Sigmoid colon (tissue), 7 donors: Measurements from ENCODE around the gene COMP. TPM values are rescaled to one million over a fixed set of nuclear protein-coding genes. Genes with fewer than 3 reads are reported as not detected.

ENCODE experiments used
- DNase-seq: peaks from one replicate; pipeline ENCODE4 v3.0.0-alpha.2; 2019
- H3K27ac ChIP-seq, 4 donors: fragments of 200-600 bp; sonication (generic); one replicate each; pipeline ENCODE4 v1.5.1; 2016 to 2019; ENCODE audit warnings: mild to moderate bottlenecking in 1 of 4
- H3K27me3 ChIP-seq, 3 donors: fragments of 200-600 bp; sonication (generic); one replicate each; pipeline ENCODE4 v1.5.1; 2019; ENCODE audit warnings: mild to moderate bottlenecking in 1 of 3
- H3K36me3 ChIP-seq, 4 donors: fragments of 200-600 bp; sonication (generic); one replicate each; pipeline ENCODE4 v1.5.1; 2016 to 2019
- H3K4me1 ChIP-seq, 4 donors: fragments of 200-600 bp; sonication (generic); one replicate each; pipeline ENCODE4 v1.5.1; 2017 to 2019
- H3K4me3 ChIP-seq, 4 donors: fragments of 200-600 bp; sonication (generic); one replicate each; pipeline ENCODE4 v1.5.1; 2017 to 2019; ENCODE audit warnings: mild to moderate bottlenecking in 2 of 4, moderate library complexity in 1 of 4
- H3K9me3 ChIP-seq, 4 donors: fragments of 200-600 bp in 3 of 4; sonication (generic) in 3 of 4; one replicate each; pipeline versions ENCODE4 v1.5.1 to v1.6.1; 2013 to 2019
- CTCF ChIP-seq, 4 experiments: fragments of 450-650 bp in 3 of 4; fragments of 200-600 bp in 1 of 4; IDR thresholded peaks; one replicate each; pipeline ENCODE4 v1.5.1; 2016 to 2019; ENCODE audit warnings: antibody characterized with exemption in 4 of 4, mild to moderate bottlenecking in 3 of 4, moderate library complexity in 2 of 4
- EP300 ChIP-seq, 4 donors: sonication (generic); formaldehyde crosslinking; IDR thresholded peaks; one replicate each; pipeline ENCODE4 v1.6.1; 2017; ENCODE audit warnings: antibody characterized with exemption in 4 of 4
- POLR2A ChIP-seq, 2 donors: fragments of 450-650 bp; IDR thresholded peaks; one replicate each; pipeline ENCODE4 v1.6.1; 2016; ENCODE audit warnings: antibody characterized with exemption in 2 of 2, mild to moderate bottlenecking in 2 of 2, moderate library complexity in 2 of 2
- POLR2AphosphoS5 ChIP-seq, 4 donors: sonication (generic); formaldehyde crosslinking; IDR thresholded peaks; one replicate each; pipeline ENCODE4 v1.6.1; 2017; ENCODE audit warnings: antibody characterized with exemption in 4 of 4
- WGBS, 2 donors: extraction: QIAGEN DNeasy Blood & Tissue Kit; methylation state at CpG; one replicate each; pipeline ENCODE4 v1.1.7; 2013; 5-methylcytosine and 5-hydroxymethylcytosine counted together
- intact Hi-C: fragments of 100-400 bp; cut with DNase I; formaldehyde crosslinking; loops from one replicate; pipeline ENCODE4 v1.15.1; 2023
- polyA plus RNA-seq, 3 donors: library from polyadenylated mRNA; stranded (reverse); fragments of 200-250 nt; gene quantifications; one replicate each; pipeline ENCODE4 v1.2.3, GENCODE V29; 2013
- total RNA-seq, 4 donors: library from RNA; depleted of rRNA; stranded (reverse); fragments of >200 nt; gene quantifications; one replicate each; pipeline ENCODE4 v1.1.0, GENCODE V29; 2016
- donor health status: healthy with polysubstance abuse.
- donor health status: Bipolar disorder and iron deficiency.
- donor health status: healthy.

Gene COMP
- total RNA-seq, result 1 to 10 TPM in 2 of 4 donors, under 1 TPM in 2; 0.54 to 6.9 (median 1.0) TPM
- under 1 TPM in 1 of 3 donors, not detected in 2; 0.22 TPM for polyA plus RNA-seq

GRCh38 chr19:18790566-18791314 is at the start of gene COMP:
TSS of gene COMP (minus strand) at chr19:18791305. CDS start at chr19:18791269, 36 bp downstream.
- intact Hi-C loops, result no loop called here

GRCh38 chr19:18840288-18841267 is 49.5 kb upstream of the COMP start:
- intact Hi-C loops, result loop anchor here (10.0 kb wide), 1 partner anchor 126 kb away; no protein-coding TSS in a partner anchor
- Histone ChIP-seq H3K36me3 (peaks cover 0 to 9% (median 2%) of the 10 kb centered on the region in 4 donors), H3K9me3 (no peaks in the 10 kb centered on the region), H3K27ac (no peak overlapping the region), H3K4me3 (no peak overlapping the region), H3K27me3 (no peaks in the 10 kb centered on the region), H3K4me1 (peaks cover 0 to 93% (median 61%) of the 10 kb centered on the region in 4 donors)
- no peak for DNase-seq
- WGBS, 2 donors, result 72 to 85% methylated on average over 26 of the region's 26 CpGs
- no peak for TF ChIP-seq CTCF (IDR thresholded peaks at IDR 0.05)

More at GRCh38 chr19:18790566-18791314, at the start of gene COMP:
- Histone ChIP-seq H3K4me3 (peak within 1 kb of the TSS in 3 of 4 donors; percentile 5 to 40 (median 32)), H3K4me1 (peaks cover 0 to 48% (median 43%) of the 10 kb centered on the region in 4 donors), H3K27me3 (peaks cover 52 to 99% (median 78%) of the 10 kb centered on the region in 3 donors), H3K27ac (no peak within 1 kb of the TSS), H3K36me3 (no peaks in the 10 kb centered on the region), H3K9me3 (no peaks in the 10 kb centered on the region)
- WGBS, 2 donors, result 3% methylated on average over 61 of the region's 61 CpGs
- DNase-seq, result no peak
- TF ChIP-seq CTCF (IDR thresholded peaks at IDR 0.05), result no peak
- TF ChIP-seq POLR2A (IDR thresholded peaks at IDR 0.05), result no peak
- no peak for TF ChIP-seq EP300 (IDR thresholded peaks at IDR 0.05)
- TF ChIP-seq POLR2AphosphoS5 (IDR thresholded peaks at IDR 0.05), result no peak

- intact Hi-C loops, result loop anchor here (10.0 kb wide), 1 partner anchor 125 kb away; no protein-coding TSS in a partner anchor
- no peak overlapping the region for H3K27ac ChIP-seq
- no peaks in the 10 kb centered on the region for H3K9me3 ChIP-seq
- TF ChIP-seq POLR2AphosphoS5 (IDR thresholded peaks at IDR 0.05) (no peak), POLR2A (IDR thresholded peaks at IDR 0.05) (no peak), CTCF (IDR thresholded peaks at IDR 0.05) (no peak), EP300 (IDR thresholded peaks at IDR 0.05) (no peak)
- DNase-seq, result no peak
- H3K4me1 ChIP-seq, result peaks cover 0 to 94% (median 62%) of the 10 kb centered on the region in 4 donors
- H3K27me3 ChIP-seq, result no peaks in the 10 kb centered on the region
- no peak overlapping the region for H3K4me3 ChIP-seq
- 64 to 84% methylated on average over 15 of the region's 15 CpGs for WGBS, 2 donors
- H3K36me3 ChIP-seq, result peaks cover 0 to 9% (median 2%) of the 10 kb centered on the region in 4 donors
Measured at GRCh38 chr19:18839465-18840287, 48.6 kb upstream of the COMP start.

- Histone ChIP-seq H3K36me3 (peaks cover 0 to 9% (median 2%) of the 10 kb centered on the region in 4 donors), H3K4me1 (peaks cover 0 to 74% (median 54%) of the 10 kb centered on the region in 4 donors), H3K27ac (no peak overlapping the region), H3K27me3 (no peaks in the 10 kb centered on the region), H3K9me3 (no peaks in the 10 kb centered on the region), H3K4me3 (no peak overlapping the region)
- intact Hi-C loops, result loop anchor here (5.0 kb wide), 1 partner anchor 247 kb away; the partner anchor contains the start of gene REX1BD
- 17 to 63% methylated on average over 4 of the region's 4 CpGs for WGBS, 2 donors
- no peak for DNase-seq
- TF ChIP-seq CTCF (IDR thresholded peaks at IDR 0.05) (no peak), POLR2A (IDR thresholded peaks at IDR 0.05) (no peak), EP300 (IDR thresholded peaks at IDR 0.05) (no peak), POLR2AphosphoS5 (IDR thresholded peaks at IDR 0.05) (no peak)
Measured at GRCh38 chr19:18834644-18834984, 43.5 kb upstream of the COMP start.
